B cell (primary cell): ENCODE data around the gene VAV2.

ENCODE experiments used
- CTCF ChIP-seq: fragments of 200-600 bp; IDR thresholded peaks from one replicate; pipeline ENCODE4 v1.8.0; 2022; ENCODE audit warnings: antibody characterized with exemption, mild to moderate bottlenecking
- EZH2 ChIP-seq: IDR thresholded peaks from 2 replicates; pipeline ENCODE4 v1.6.1; 2012; ENCODE audit warnings: borderline replicate concordance, low read depth, mild to moderate bottlenecking, moderate library complexity, low read length; ENCODE audit not compliant: insufficient read depth, poor library complexity, severe bottlenecking

GRCh38 chr9:133926165-133926856, 65.8 kb downstream of the VAV2 start:
- no peak for TF ChIP-seq CTCF
- TF ChIP-seq EZH2: no peak
